Effector CD4-positive, alpha-beta T cell (primary cell): ENCODE data around the gene ZBTB7C.

Experiments
- DNase-seq: peaks from one replicate; pipeline ENCODE4 v3.0.0-alpha.2; 2020

The ZBTB7C gene

DNA sequence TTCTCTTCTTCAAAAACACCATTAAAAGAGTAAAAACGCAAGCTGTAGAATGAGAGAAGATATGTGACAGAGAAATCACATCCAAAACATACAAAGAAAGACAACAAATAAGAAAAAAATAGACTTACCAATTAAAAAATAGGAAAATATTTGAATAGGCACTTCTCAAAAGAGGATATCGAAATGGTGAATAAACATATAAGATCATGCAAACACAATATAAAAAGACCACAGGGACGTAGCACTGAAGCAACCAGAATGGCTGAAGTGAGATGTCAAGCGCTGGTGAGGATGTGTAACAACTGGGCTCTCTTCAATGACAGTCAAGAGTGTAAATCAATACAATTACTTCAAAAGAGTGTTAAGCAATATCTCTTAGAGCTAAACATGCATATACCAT is 202.3 kb downstream of the ZBTB7C start:
- DNase-seq = no peak

DNA sequence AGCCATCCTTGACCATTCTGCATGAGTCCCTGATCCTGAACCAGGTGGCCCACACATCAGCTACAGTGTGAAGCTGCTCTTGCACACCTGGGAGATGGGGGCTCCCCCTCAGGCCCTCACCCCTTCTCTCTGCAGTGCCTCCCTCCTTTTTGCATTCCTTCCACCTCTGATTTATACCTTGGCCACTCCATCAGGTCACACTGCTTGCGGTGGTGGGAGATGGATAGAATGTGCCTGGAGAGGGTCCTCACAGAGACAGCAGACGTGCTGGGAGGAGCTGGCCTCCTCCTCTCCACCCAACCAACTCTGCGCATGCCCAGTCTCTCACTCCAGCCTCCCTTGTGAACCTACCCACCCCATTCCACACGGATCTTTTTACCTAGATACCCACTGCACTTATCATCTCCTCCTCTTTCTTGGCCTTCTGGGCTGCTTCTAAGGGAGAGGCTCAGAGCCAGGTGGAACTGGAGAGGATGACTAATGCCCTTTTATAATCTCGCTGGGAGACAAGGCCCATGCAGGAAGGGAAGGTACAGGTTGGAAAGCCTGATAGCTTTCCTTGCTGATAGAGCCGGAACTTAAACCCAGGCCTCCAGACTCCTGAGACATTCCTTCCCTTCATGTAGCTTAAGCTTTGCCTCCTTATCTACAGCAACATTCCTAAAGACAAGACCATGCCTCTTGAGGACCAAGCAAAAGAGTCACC is 205.1 kb downstream of the ZBTB7C start:
- no peak for DNase-seq

DNA sequence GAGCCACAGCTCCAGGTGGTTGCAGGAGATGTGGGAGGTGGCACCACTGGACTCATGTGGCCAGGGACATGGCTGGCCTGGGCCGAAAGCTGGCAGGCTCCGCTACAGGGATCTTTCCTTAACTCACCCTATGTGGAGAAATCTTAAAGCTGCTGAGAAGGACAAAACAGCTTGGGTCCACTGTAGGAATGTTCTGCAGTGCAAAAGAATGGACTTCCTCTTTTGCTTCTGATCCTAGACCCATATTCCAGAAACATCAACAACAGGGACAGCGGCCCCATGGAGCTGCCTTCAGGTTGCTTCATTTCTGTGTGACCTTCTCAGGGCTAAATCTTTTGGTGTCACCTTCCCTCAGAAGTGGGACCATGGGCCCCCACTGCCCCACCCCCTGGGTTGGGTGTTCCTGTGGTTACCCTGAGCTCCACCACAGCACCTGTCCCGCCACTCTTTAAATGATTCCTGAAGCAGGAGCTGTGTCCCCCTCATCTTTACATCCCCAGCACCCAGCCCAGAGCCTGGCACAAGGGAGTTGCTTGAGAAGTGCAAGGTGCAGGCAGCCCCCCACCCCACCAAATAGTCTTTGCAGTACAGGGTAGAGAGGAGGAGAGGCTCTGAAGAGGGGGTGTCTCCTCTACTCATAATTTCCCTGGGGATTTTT is 205.8 kb downstream of the ZBTB7C start:
- no peak for DNase-seq

DNA sequence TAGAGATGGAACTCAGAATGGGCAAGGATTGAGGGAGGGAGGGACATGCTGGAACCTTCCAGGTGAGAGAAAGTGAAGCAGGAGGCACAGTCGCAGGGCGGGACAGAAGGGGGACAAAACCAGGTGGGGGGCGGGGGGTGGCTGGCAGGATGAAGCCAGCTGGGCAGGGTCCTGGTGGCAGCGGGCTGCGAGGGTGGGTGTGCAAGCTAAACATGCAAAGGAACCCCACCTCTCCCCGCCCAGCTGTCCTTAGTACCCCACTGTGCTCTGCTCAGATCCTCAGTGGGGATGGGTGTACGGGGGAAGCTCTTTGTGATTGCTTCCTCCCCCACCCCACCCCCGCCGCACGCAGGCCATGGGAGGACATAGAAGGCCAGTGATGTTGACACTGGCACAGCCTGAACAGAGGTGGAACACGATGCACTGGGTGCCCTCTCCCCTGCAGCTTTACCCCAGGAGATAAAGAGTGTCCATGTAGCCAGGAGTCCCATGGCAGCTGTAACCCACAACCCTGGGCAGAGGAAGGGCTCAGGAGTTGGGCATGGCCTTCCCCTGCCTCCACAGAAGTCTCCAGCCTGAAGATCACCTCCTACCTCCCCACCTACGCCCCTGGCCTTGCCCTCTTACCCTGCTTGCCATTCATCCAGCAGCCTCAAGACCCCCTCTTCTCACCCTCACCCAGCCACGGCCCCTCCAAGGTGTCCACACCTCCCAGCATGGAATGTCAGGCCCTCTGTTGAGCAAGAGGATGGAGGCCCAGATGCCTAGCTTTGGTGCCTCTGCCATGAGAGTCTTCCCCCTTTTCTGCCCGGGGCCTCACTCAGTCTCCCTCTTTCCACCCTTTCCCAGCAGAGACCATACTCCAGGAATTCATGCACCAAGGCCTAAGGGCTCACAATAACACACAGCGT is 206.6 kb downstream of the ZBTB7C start:
- no peak for DNase-seq

DNA sequence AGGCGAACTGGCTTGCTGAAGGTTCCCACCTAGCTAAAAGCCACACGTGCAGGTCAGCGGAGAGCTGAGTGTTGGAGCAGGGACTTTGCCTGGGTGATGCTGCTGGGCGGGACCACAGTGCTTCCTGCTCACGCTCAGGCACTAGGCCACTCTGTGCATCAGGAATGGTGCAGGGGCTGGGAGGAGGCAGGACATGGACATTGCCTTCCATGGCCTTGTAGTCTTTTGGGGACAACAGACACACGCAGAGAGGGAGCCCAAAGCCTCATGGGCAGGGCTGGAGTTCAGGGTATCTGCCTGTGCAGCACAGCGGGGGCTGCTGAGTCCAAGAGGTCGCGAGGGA is 207.2 kb downstream of the ZBTB7C start:
- DNase-seq = no peak

DNA sequence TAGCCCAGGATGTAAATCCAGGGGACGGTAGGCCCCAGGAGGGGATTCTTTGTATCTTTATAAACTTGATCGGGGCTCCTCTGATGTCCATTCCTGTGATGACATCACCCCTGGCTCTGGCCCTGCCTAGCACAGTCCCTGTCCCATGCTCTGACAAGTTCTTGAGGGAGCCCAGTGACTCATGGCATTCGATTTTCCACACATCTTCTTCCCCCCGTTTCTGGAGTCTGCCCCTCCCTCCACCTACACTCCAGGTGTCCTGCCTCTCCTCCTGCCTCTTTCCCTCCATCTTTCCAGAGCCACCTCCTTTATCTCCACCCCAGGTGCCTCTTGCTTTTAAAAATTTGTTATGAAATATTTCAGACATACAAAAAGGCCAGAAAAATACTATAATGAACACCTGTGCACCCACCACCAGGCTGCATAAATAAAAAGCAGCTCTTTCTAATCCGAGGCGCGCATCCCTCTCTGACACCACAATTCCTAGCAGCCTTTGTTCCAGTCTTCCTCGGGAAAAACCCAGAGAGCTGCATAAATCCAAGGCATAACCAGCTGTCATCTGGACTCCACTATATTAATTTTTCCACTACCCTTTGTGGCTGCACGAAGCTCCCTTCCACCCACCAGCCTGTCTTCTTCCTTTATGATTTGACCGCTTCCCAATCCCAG is 207.7 kb downstream of the ZBTB7C start:
- DNase-seq = no peak

DNA sequence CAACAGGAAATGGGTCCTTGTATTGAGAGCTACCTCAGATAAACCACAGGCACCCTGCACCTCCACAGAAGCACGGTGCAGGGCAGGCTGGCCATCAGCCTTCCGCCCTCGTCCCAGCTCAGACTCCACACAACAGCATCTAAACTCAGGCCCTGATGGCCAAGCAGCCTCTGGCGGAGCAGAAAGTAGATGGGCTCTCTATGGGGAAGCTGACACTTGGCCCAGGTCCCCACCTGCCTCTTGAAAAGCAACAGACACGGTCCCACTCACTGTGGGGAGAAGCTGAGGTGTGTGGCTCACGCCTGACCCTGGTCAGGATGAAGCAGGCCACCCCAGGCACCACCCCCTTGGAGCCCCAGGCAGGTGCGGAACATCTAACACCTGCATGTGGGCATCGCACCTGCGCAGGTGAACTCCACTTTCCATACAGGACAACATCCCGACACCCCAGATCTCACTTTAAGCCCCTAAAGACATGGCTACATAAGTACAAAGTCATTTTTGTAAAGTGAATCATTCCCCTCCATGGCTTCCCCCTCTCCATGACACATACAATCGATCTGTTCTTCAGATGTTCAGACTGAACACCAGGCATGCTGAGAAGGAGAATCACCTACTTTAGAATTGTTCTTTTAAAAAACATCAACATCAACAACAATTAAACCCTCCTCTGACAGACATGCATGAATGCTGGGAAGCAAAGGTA is 208.4 kb downstream of the ZBTB7C start:
- DNase-seq = no peak

DNA sequence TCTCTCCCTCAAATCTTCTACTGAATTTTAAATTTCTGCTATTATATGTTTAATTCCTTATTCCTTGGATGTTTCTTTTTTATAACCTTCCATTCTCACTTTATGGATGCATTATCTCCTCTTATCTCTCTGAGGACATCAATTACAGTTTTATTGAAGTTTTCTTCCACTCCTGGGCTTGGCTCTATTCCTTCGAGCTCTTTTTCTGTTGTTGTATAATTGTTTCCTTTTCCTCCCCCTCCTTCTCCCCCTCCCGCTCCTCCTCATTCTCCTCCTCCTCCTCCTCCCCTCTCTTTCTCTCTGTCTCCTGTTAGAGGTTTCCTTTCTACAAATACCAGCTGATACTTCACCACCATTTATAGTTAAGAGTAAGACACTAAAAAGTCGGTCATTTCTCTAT is 209.8 kb downstream of the ZBTB7C start:
- DNase-seq = no peak

DNA sequence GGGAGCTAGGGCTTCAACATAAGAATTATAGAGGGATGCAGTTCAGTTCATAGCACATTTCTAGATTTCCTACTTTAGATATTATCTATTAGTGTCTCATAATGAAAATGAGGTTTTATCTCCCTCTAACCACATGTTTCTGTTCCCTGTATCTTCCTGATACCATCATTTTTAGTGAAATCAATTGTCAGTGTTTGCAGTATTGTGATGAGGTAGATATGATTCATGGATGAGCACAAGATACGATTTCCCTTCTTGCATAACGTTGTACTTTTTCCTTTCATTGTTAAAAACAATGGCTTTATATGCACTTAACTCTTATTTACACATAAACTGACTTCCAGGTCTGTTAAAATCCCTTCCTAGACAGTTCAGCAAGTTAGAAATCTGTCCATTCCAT is 211.4 kb downstream of the ZBTB7C start:
- DNase-seq = no peak

DNA sequence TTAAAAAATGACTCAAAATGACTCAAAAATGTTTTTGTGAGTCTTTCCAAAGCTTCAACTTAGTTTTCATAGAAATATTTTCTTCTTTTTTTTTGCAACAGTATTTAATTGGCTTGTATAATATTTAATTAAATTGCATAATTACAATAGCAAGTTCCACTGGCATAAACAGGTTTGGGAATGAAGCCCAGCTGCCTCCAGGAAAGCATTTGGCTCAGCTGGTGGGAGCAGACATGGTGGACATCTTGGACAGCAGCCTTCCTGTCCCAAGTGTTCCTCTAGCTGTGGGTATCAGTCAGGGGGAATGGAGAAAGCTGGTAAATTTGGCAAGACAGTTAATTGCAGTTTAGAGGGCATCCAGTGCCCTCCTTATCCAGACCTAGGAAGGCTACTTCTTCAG is 213.4 kb downstream of the ZBTB7C start:
- no peak for DNase-seq

DNA sequence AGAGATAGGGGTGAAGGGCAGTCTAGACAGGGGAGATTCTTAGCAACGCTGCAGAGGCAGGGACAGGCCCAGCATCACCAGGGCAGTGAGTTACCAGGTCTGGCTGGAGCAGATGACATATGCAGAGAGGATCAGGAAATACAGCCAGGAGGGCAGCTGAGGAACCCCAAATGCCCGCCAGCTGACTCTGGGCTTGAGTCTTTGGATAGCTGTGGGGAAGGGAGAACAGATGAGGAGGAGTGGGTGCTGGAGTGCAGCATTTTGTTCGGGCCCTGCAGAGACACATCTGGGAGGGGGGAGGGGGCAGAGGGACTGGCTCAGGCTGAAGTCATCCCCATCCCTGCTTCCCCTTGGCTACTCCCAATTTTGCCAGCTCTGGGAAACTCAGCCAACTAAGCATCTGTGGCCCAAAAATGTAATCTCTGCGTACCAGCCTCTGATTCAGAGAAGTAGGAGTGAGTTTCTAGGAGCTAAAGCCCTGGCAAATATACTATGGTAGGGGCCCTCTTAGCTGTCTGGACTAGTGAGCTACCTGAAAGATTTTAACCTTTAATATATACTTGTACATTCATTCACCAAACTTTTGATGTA is 214.5 kb downstream of the ZBTB7C start:
- DNase-seq = no peak

DNA sequence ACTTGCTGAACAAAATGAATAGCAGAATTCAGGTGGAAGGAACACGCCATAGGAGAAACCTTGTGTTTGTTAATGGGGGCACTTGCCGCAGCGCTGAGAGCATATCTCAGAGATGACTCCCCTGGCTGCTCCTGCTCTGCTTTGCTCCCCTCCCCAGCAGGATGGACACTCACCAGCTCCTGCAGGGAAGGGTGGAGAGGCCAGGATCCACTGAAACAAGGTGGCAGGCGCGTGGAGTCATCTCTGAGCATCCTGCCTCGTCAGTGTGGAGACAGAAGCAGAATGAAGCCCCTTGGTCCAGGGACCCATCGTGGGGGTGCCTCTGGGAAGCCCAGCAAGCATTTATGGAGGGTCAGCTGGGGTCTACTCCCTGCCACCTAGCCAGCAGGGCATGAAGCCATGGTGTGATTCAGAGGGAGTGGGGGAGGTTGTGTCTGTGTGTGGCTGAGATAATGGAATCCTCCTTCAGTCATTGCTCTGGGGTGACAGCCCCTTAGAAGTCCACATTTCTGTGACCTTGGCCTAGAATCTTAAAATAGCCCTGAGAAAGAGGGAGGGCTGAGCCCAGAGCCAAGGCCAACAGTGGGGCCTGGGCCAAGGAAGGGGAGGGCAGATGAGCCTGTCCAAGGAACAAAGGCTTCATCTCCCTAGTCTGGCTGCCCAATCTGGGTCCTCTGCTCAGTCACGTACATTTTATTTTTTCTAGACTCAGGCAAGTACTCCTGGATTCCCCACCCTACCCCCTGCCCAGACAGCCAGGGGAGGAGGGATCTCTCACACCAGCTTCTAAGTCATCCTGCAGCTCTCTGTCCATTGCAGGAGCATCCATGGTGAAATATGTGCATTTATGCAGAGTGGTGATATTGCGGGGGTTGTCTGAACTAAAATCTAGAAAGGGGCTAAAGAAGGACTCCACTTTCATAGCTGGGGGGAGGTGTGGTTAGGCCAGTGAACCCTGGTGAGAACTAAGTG is 215.4 kb downstream of the ZBTB7C start:
- no peak for DNase-seq

DNA sequence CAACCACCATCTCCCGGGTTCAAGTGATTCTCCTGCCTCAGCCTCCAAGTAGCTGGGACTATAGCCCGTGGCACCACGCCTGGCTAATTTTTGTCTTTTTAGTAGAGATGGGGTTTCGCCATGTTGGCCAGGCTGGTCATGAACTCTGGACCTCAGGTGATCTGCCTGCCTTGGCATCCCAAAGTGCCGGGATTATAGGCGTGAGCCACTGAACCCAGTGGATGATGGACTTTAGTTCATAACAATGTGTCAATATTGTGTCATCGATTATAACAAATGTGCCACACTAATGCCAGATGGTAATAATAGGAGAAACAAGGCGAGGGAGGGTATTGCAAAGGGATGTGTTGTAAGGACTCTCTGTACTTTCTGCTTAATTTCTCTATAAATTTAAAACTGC is 216.6 kb downstream of the ZBTB7C start:
- DNase-seq = no peak

DNA sequence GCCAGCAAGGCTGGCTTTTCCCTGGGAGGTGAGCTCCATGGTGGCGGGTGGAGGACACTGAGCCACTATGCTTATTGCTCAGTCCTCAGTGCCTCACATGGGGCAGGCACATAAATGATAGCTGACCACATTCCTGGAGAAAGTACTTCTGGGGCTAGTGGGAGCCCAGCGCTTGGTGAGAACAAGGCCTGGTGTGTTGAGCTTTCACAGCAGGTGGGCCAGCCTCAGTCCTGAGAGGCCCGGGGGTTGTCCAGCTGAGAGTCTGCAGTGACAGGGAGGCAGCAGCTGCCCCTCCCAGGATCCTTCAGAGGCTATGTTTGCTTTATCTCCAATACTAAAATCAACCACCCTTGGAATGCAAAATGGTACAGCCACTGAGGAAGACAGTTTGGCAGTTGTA is 217.7 kb downstream of the ZBTB7C start:
- no peak for DNase-seq

DNA sequence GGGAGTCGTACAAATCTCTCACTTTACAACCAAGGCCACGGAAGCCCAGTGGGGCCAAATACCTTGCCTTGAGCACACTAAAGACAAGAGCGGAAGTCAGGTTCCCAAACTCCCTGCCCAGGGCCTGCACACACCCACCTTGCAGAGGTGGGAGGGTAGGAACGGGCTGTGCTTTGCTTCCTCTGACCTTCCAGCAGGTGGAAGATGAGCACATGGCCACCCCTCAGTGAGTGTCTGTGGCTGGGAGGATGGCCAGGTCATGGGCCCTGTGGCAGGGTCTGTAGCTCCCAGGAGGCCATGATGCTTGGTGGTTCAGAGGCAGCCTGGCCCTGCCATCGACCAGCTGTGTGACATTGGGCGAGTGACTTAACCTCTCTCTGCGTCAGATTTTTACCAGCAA is 218.2 kb downstream of the ZBTB7C start:
- DNase-seq = no peak

DNA sequence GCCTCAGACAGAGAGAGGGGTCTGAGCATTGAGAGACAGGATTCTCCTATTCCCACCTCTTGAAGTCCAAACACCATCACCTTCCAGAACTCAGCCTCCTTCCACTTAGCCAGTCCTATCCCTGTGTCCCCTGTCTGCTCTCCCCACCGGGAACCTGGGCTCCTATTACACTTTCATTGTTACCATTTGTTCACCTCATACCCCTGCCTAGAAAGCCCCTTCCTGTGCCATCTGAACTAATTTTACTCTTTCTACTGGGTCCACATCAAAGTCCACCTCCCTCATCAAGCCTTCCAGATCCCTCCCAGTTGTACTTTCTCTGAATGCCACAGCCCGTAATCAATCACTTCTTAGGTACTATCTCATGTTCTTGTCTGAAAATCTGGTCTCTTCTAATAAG is 220.6 kb downstream of the ZBTB7C start:
- no peak for DNase-seq

DNA sequence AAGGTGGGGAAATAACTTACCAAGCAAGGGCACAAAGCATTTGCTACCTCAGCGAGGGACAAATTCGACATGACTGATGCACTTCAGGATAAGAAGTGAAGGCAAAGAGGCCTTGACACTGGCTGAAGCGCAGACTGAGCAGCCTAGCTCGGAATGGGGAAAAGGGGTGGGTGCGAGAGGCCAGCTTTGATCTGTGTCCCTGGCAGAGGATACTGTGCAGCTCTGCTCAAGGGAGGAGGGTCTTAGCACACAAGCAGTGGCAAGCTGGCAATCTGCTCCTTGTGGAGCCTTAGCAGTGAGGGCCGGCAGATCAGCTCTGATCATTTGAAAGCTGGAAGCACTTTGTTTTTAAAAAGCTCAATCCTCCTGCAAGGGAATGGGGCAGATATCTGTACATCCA is 222.3 kb downstream of the ZBTB7C start:
- no peak for DNase-seq

DNA sequence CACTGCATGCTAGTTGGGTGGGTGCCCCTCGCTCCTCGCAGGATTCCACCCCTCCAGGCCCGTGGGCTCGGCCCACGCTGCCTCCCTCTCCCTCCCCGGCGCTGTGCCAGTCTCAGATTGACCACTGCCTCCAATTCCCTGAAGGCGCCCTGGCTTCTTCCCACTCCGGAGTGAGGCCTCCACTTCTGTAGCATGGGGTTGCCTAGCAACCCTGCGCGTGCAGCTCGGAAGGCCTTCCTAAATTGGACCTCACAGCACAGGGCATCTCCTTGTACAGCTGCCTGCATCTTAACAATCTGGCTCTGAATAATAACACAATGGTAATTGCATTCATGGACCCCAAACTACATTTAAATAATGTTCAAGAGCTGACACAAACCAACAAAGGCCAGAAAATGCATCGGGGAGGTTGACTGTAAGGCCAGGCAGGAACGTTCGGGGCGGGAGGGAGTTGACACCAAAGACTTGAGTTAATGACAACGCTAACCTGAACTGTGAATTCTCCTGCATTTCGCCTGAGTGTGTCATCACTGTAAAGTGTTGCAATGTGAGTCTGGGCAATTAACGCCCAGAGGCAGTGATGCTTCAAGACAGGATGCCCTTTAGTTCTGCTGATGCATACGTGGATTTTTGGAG is 222.9 kb downstream of the ZBTB7C start:
- DNase-seq = no peak

DNA sequence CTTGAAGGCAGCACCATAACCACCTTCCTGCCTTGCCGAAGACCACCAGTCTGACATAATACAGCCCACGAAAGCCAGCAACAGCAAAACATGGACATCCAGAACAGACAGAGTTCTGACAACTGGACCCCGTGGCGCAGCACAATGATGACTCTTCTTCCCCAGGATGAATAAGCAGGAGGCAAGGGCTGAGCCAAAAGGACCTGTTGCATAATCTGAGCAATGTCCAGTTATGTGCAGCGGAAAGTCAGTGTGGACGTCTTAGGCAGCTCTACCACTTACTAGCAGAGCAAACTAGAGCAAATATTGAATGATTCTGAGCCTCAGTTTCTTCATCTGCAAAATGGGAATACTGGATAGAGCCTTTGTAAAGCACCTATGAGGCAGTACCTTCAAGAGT is 225.1 kb downstream of the ZBTB7C start:
- DNase-seq = no peak

DNA sequence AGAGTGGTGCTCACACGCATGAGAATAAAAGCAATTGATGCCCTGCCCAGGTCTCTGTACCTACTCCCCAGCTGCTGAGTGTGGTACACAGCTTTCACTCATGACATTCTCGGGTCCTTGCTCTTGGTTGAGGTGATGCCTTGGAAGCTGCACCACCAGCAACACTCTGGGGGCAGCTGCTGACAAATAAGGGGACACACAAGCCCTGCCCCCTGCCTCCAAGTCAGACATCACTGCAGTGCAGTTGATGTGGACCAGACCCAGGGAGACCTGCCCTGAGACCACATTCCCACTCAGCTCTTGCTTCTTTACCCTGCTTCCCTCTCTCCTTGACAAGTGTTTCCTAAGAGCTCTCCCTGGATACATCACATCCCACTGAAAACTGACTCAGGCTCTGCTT is 225.6 kb downstream of the ZBTB7C start:
- DNase-seq = no peak

DNA sequence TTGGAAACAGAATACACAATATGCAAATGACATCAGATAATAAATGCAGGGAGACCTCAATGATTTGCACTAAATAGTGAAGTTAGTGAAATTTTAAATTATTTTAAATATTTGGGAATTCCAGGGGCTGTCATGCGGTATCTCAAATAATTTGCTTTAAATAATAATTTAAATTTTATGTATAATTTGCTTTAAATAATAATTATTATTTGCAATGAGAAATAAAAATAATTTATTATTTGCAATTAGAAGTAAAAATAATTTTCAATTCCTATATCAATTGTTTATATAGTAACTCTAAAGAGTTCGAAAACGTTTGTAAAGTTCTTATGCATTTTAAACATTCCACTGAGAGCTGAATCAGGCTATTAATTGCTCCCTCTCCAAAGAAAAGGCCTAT is 226.4 kb downstream of the ZBTB7C start:
- no peak for DNase-seq
